CD1c-positive myeloid dendritic cell (primary cell): ENCODE results near the gene CNGA3.
"Not testable (repeated sequence)": the region's sequence is repeated elsewhere in the genome, so short reads cannot be mapped to it uniquely, and the experiment has no call there.

Source experiments
- DNase-seq: peaks from one replicate; pipeline ENCODE4 v3.0.0-alpha.2; 2016; ENCODE audit errors: extremely low spot score

The CNGA3 gene

GRCh38 chr2:98346311-98347236, at the start of gene CNGA3:
Gene CNGA3 (plus strand): TSS chr2:98346456. CDS start chr2:98369976, 23,520 bp downstream.
- DNase-seq = peak; percentile 2

- DNase-seq = no peak
Measured at GRCh38 chr2:98297817-98298682, 48.2 kb upstream of the CNGA3 start.

DNA sequence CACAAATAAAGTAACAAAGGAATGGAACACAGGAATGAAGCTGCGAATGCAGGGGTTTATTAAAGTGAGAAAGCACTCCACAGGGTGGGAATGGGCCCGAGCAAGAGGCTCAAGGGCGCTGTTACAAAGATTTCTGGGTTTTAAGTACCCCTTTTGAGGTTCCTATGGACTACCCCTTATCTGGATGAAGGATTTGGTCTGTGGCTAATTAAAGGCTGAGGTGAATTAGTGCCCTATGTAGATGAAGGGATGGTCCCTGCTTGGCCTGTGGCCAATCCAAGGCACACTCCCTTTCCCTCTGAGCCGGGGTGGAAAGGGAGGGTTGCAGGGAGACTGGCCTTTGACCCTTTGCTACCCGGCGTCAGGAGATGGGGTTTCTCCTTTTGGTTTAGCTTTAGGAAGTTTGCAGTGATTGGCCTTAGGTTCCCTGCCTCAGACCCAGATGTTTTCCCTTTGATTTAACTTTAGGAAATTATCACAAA, 47.5 kb upstream of the CNGA3 start:
- DNase-seq = no peak

DNA sequence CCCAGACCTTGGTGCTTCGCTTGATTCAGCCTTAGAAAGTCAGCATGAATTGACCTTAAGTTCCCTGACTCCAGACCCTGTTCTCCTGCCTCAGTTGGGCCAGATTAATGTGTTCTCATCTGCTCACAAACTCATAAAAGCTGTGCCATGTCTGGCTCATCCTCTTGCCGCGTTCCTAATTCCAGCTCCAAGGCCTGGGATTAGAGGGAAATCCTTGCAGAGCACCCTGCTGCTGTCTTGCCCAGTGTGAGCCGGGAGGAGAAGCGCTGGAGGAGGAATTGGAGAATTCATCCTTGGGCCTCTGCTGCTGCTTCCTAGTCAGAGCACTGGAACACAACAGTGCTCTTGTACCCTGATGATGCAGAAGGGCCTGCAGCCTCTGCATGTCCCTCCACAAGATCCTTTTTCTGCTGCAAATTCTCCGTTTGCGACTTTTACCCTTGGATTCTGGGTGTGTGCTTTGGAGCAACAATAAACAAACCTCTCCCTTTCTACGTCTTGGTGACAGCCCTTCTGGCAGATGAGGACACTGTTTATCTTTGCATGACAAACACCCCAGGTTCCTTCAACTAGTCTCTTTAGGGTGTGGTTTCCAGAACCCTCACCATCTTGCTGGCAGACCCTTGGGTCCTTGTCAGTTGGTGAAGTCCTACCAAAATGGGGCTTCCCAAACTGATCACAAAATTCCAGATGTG, 46.9 kb upstream of the CNGA3 start:
- no peak for DNase-seq

GRCh38 chr2:98300141-98300874, 45.9 kb upstream of the CNGA3 start:
- no peak for DNase-seq

- no peak for DNase-seq
Measured at GRCh38 chr2:98301469-98301868, 44.8 kb upstream of the CNGA3 start.

- DNase-seq = not testable (repeated sequence)
Measured at GRCh38 chr2:98307131-98307696, 39.0 kb upstream of the CNGA3 start.

DNA sequence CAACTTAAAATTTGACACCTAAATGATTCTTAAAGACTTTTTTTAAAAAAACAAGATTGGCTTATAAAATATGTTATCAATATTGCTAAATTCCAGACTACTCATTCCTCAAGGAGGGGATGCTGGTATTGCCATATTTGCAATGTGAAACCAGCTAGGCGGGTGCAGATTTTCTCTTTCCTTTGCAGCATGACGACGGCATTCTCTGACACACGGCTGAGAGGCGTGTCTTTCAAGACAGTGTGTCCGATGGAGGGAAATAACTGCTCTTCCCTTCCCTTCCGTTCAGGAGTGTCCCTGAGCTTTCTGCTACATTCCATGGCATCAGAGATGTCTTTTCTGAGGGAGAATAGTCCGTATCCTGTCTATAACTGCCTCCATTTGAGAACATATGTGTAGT, 38.2 kb upstream of the CNGA3 start:
- DNase-seq = no peak

- no peak for DNase-seq
Measured at GRCh38 chr2:98308532-98308931, 37.7 kb upstream of the CNGA3 start.

- DNase-seq = no peak
Measured at GRCh38 chr2:98309580-98309979, 36.7 kb upstream of the CNGA3 start.

GRCh38 chr2:98310010-98310409, 36.2 kb upstream of the CNGA3 start:
- DNase-seq = no peak

GRCh38 chr2:98311090-98311489, 35.2 kb upstream of the CNGA3 start:
- no peak for DNase-seq

DNA sequence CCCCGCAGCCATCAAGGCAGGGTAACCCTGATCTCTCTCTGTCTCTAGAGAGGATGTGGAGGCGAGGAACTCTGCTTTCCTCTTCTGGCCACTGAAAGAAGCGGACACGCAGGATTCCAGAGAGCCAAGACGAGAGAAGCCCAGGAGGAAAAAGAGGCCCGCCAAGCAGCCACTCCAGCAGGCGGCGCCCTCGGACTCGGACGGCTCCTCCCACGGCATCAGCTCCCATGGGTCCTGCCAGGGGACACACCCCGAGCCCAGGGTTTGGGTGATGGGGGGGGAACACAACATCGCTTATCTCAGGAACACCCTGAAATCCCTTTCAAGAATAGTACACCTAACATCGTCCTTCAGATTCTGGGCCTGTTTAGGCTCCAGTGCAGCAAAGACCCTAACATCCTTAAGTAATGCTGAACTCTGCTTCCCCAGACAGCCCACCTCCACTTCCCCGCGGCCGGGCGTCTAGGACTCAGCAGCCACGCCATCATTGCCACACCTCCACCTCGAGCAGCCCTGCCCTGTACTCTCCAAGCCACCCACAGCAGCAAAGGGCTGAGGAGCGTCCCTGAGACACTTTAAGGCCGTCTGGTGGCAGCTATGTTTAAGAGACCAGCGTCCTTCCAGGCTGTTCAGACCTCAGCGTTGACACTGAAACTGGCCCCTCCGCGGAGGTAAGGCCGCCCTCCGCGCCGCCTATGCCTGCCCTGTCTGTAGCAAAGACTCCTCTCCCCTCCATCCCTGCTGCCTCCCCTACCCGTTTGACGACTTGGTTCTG, 34.3 kb upstream of the CNGA3 start:
- DNase-seq = no peak

DNA sequence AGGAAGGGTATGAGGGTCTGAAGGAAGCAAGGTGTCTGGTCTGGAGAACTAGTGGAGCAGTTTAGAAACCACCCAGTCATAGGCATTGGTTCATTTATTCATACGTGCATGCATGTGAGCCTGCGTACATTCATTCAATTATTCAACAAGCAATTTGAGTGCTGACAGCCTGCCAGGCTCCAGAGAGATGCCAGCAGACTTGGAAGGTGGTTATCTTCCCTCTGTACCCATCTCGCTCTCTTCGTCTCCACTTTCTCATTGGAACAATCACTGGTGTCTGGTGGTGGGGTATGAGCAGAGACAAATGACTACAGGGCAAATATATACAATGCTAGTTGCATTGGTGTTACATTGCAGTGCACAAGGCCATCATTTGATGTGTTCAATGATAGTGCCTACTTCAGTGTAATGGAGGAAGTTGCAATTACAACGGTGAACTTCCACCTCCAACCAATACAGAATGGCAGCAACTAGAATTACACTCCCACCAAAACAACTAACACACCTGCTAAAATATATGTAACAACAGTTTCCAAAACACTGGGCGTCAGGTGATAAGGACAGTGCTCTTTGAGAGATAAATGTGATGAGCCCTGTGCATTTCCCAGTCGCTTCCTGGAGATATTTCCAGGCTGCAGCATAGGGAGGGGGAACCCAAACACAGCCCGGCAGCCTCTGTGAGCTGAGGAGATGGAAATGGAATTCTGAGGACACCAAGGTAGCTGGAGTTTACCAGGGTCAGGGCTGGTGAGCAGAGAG, 32.6 kb upstream of the CNGA3 start:
- no peak for DNase-seq

GRCh38 chr2:98314251-98314650, 32.0 kb upstream of the CNGA3 start:
- no peak for DNase-seq

DNA sequence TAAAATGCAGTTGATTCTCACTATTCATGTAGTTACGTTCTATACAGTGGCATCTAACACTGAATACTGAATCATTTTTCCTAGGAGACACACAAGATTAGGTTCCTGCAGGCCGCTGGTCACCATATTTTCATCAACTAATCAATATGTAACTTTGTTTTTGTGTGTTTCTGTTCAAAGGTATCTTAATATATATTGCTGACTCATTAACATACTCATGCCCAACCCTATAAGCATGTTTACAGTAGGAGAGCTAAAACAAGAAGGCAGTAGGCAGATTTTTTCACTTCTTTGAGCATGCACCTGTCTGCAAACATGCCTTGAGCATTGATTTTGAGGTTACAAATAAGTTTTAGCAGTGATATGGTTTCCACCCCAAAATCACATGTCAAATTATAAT, 30.3 kb upstream of the CNGA3 start:
- no peak for DNase-seq

- DNase-seq = no peak
Measured at GRCh38 chr2:98317214-98317613, 29.0 kb upstream of the CNGA3 start.

- DNase-seq = not testable (repeated sequence)
Measured at GRCh38 chr2:98320171-98320570, 26.1 kb upstream of the CNGA3 start.

DNA sequence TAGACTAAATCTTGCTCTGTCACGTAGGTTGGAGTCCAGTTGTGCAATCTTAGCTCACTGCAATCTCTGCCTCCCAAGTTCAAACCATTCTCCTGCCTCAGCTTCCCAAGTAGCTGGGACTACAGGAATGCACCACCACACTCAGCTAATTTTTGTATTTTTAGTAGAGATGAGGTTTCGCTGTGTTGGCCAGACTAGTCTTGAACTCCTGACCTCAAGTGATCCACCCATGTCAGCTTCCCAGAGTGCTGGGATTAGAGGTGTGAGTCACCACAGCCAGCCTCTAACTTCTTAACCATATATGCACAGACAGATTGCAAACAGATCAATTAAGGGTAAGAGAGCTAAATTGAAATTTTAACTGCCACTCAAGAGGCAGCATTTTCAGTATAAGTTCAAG, 22.1 kb upstream of the CNGA3 start:
- DNase-seq = no peak
